GM21528 (cell line): Measurements from ENCODE around the gene WDR43.

Experiments
- ATAC-seq: cut with Tn5 transposase; IDR thresholded peaks from one replicate; pipeline ENCODE4 v1.9.1; 2021; ENCODE audit warnings: mild to moderate bottlenecking, moderate library complexity; ENCODE audit not compliant: unreplicated experiment, low FRiP score

The WDR43 gene

DNA sequence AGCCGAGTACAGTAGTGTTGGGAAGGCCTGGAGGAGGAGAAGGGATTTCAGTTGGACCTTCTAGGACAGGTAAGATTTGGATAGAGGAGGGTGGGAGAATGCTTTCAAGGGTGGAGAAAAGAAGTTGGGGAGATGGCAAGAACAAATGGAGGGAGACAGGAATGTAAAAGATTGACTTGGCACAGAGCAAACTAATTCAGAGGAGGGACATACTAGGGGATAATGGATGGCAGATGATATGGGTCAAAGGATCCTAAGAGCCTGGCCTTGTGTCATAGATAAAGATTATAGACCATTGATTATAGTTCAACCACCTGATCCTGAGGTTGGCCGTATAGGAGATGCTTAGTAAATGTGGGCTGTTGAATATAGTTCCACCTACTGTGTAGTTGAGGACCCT, 12.4 kb downstream of the WDR43 start:
- no peak for ATAC-seq

- no peak for ATAC-seq
Measured at GRCh38 chr2:28908172-28908571, 13.7 kb downstream of the WDR43 start.

DNA sequence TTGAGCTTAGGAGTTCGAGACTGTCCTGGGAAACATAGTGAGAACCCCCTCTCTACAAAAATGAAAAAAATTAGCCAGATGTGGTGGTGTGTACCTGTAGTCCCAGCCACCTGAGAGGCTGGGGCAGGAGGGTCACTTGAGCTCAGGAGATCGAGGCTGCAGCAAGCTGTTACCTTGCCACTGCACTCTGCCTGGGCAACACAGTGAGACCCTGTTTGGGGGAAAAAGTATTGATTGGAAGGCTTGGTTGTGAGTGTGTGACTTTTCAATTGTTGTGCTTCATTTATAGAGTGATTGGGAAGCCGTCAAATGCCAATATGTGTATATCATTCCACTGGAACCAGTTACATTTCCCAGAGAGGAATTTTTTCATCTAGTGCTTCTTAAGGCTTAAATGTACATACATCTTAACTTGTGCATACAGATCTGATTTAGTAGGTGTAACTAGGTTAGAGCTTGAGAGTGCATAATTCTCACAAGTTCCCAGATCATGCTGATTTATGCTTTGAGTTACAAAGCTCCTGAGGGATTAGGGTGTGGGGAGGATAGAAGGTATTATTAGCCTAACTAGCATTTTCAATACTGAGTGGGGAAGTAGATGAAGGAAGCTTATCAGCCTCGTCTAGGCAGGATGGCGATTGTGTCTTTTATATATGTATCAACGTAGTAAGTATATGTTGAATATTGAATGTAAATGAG, 15.3 kb downstream of the WDR43 start:
- no peak for ATAC-seq

DNA sequence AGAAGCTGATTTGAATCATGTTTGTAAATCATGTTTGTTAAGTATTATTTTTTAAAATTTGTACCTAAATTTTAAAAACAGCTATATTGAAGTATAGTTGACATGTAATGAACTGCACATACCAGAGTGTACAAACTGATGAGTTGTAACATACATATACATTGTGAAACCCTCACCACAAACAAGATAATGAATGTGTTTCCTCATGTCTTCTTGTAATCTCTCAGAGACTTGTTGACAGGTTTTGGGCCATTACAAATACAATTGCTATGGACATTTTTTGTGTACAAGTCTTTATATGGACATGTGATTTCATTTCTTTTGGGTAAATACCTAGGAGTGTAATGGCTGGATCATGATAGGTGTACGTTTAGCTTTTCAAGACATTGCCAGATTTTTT, 21.5 kb downstream of the WDR43 start:
- no peak for ATAC-seq

DNA sequence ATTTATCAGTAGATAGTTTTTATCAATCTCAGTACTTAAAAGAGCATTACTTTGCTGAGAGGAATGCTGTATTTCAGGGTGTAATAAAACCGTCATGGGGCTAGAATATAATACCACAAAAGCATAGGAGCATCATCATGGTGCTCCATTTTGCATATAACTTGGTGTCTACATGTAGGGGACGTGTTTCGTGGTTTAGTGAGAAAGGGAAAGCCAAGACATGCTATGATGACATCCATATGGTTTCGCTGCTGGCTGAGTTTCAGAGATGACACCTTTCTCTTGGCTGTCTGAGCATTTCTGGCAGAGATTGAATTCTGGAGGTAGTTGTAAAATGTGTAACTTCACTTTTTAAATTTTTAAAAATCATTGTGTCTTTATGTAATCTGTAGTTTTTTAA, 32.4 kb downstream of the WDR43 start:
- no peak for ATAC-seq

GRCh38 chr2:28927469-28927868, 33.0 kb downstream of the WDR43 start:
- no peak for ATAC-seq

- no peak for ATAC-seq
Measured at GRCh38 chr2:28927878-28928277, 33.4 kb downstream of the WDR43 start.

- ATAC-seq, result no peak
Measured at GRCh38 chr2:28929581-28929980, 35.1 kb downstream of the WDR43 start.

DNA sequence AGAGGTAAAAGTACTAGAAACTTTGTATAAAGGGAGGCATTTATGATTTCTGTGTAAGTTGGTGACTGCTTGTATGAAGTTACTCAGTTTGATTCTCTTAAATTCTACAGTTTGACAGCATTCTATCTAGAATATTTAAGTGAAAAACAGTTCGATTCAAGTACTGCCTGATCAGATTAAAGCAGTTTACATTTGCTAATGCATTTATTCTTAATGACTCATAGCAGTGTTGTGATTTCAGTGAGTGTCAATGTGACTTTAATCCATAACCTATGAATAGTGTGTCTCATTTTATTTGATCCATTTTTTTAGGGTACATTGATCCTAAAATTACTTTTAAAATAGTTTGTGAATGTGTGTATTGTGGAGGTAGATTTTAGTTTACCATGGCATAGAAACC, 35.7 kb downstream of the WDR43 start:
- no peak for ATAC-seq

GRCh38 chr2:28934769-28935168, 40.3 kb downstream of the WDR43 start:
- no peak for ATAC-seq

- no peak for ATAC-seq
Measured at GRCh38 chr2:28941008-28941407, 46.5 kb downstream of the WDR43 start.

- ATAC-seq, result no peak
Measured at GRCh38 chr2:28944535-28945248, 50.2 kb downstream of the WDR43 start.

DNA sequence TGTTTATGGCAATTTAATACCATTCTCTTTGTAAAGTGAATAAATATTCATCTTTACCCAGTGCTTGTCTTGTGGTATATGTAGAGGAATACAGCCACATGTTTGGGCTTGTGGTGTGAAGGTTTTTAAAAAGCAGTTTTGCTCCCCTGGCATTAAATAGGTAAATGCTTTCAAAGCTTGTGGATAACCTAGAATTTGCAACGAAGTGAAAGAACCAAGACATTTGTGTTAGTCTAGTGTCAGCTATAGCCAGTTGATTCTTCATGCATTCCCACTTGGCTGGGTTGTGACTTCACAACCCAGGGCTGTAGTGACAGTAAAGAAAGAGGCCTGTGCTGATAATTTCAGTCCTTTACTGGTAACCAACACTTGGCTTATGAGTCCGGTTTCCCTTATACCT, 53.7 kb downstream of the WDR43 start:
- no peak for ATAC-seq

DNA sequence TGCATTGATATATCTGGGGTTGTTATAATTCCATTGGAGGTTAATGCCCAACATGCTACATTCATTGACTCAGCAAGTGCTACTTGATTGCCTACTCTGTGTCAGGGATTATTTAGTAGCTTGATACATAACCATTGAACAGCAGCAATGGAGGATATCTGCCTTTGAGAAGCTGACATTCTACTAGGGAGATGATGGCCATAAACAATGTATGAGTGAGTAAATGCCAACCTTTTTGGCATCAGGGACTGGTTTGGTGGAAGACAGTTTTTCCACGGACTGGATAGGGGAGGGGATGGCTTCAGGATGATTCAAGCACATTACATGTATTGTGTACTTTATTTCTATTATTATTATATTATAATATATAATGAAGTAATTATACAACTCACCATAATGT, 54.7 kb downstream of the WDR43 start:
- ATAC-seq, result no peak

DNA sequence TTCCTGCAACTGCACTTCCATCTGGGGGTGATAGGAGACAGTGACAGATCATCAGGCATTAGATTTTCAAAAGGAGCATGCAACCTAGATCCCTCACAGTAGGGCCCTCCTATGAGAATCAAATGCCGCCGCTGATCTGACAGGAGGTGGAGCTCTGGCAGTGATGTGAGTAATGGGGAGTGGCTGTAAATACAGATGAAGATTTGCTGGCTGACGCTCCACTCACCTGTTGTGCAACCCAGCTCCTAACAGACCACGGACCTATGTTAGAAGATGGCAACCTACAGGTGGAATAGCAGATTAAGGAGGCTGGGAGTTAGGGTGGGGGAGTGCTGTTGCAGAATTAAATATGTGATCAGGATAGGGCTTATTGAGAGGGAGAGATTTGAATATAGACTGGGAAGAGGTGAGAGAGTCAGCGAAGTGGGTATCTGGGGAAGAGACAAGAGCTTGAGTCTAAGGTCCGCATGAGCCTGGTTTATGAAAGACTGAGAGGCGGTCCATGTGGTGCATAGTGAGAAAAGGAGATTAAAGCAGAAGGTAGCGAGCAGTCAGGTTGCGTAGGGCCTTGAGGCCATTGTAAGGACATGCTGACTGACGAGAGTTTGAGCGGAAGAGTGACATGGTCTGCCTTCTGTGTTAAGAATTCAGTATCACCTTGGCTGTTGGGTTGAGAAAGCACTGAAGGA, 55.3 kb downstream of the WDR43 start:
- no peak for ATAC-seq

GRCh38 chr2:28950941-28951630, 56.6 kb downstream of the WDR43 start:
- no peak for ATAC-seq

DNA sequence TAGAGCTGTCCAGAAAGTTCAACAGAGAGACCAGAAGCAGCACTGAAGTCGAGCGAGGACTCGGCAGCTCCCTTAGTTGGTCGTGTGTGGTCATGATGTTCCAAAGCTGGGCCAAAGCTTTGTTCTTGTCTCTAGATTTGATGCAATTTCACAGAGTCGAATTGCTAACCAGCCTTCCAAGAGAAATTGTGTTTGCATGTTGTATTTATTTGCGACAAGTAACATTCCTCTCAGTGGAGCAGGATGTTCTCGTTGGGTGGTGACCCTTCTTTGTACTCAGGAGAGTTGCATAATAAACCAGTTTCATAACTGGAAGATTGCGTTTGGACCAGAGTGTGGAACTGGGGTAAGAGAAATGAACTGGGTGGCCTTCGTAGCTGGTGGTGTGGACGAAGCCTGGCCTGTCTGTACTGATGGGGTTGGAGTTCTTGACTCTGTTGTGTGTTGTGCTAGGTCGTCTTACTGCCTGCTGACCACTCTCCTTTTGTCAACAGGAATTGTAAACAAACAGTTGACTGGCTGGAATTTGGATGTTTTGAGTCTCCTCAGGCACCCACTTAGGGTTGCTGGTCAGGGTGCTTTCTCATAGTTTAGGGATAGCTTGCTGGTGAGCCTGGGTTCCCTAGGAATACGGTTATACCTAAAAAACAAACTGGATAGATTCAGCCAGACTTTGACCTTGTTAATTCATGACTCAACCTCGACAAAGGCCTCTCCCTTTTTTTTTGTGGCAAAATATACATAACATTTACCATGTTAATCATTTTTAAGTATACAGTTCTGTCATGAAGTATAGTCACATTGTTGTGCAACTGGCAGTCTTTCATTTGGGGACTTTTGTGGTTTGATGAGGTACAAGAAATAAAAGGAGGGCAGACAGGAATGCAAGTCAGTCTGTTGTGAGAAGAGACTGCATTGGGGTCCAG, 57.7 kb downstream of the WDR43 start:
- ATAC-seq, result no peak

DNA sequence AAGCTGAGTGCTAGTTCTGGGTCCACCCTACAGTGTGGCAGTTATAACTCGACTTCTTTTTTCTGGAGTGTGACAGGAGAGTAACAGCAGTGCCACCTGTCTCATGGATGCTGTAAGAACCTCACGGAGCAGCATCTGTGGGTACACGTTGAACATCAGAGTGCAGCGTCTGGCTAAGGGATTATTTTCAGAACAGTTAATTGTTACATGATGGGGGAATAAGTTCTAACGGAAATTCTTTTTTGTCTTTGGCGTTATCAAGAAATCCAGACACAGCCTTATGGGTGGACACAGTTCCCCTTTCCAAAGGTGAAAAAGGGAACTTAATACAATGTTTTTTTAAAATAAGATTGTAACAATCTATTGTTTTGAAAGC, 58.4 kb downstream of the WDR43 start:
- no peak for ATAC-seq

DNA sequence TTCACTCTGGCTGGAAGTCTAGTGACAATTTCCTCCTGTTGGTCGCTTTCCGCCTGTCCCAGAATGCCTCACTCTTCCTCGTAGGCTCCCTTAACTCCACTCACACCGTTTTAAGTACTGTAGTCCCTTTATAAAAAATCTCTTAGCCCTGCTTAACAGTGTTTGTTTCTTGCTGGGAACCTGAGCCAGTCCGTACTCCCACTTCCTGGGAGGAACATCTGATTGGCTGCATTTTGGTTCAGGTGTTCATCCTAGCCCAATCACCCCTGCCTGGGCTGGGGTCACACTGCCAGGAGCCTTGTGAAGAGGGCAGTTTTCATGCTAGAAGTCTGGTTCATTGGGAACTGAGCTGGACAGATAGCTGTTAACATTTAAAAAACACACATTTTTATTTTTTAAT, 61.0 kb downstream of the WDR43 start:
- ATAC-seq, result no peak

GRCh38 chr2:28956415-28956826, 62.0 kb downstream of the WDR43 start:
- ATAC-seq, result no peak
